HCT116 (cell line): ENCODE results near the gene RBBP6. TPM values are rescaled to one million over a fixed set of nuclear protein-coding genes. Genes with fewer than 3 reads are reported as not detected.

Experiments used
- ATAC-seq: fragments of 200-7000 bp; cut with Tn5 transposase; 2 replicates; pipeline ENCODE4 v1.9.1; 2020; ENCODE audit warnings: mild to moderate bottlenecking, moderate library complexity
- BruUV-seq: library from RNA; stranded (reverse); fragments of 400-500 nt; replicated peaks from 2 replicates; lab custom pipeline; 2021; lab: Mats Ljungman, UMichigan
- CTCF ChIA-PET: fragments of 300-600 bp; sonication (Branson Sonifier 250); formaldehyde crosslinking; loops from one replicate; lab custom pipeline; 2021; ENCODE audit warnings: antibody characterized with exemption; lab: Charles Lee
- POLR2A ChIA-PET: fragments of 300-600, 350-600 bp; sonication (Branson Sonifier 250); formaldehyde crosslinking; loops from one replicate; lab custom pipeline; 2021; ENCODE audit warnings: antibody characterized with exemption; lab: Charles Lee
- RAD21 ChIA-PET, 2 experiments: fragments of 300-600 bp; sonication (Branson Sonifier 250); formaldehyde crosslinking; loops; one replicate each; lab custom pipeline; 2023; ENCODE audit warnings: low total read pairs in 2 of 2; ENCODE audit not compliant: uncharacterized antibody in 2 of 2, unreplicated experiment in 2 of 2, low non-redundant PET in 1 of 2; lab: Charles Lee
- DNase-seq: peaks from one replicate; pipeline ENCODE4 v3.0.0-alpha.2; 2010; ENCODE audit warnings: low read depth, low spot score
- H2AFZ ChIP-seq: fragments of 200-600 bp; shearing (Covaris generic), sonication (generic); 2 replicates; pipeline ENCODE4 v1.6.1; 2017; ENCODE audit warnings: low read depth, mixed run types, mixed read lengths, antibody characterized with exemption, low read length; ENCODE audit not compliant: poor library complexity, severe bottlenecking
- H3K27ac ChIP-seq: 2 replicates; pipeline ENCODE4 v1.5.1; 2012; ENCODE audit warnings: low read depth, low read length
- H3K27me3 ChIP-seq: fragments of 200-600 bp; sonication (generic); 2 replicates; pipeline ENCODE4 v1.6.1; 2016; ENCODE audit warnings: mixed run types, low read length, mixed read lengths; ENCODE audit not compliant: insufficient read depth
- H3K36me3 ChIP-seq, 2 experiments: fragments of 200-500 bp in 1 of 2; fragments of 200-600 bp in 1 of 2; sonication (Bioruptor generic) in 1 of 2; sonication (generic) in 1 of 2; 2 replicates each; pipeline versions ENCODE4 v1.5.1 to v1.6.1; 2014 to 2016; ENCODE audit warnings: low read length in 2 of 2, inconsistent platforms in 1 of 2, mixed read lengths in 1 of 2, mixed run types in 1 of 2; ENCODE audit not compliant: insufficient read depth in 2 of 2, control insufficient read depth in 1 of 2
- H3K4me1 ChIP-seq, 2 experiments: fragments of 200-600 bp in 1 of 2; sonication (generic) in 1 of 2; 2 replicates each; pipeline versions ENCODE4 v1.5.1 to v1.6.1; 2012 to 2017; ENCODE audit warnings: low read length in 2 of 2, inconsistent platforms in 1 of 2, mild to moderate bottlenecking in 1 of 2, mixed read lengths in 1 of 2, mixed run types in 1 of 2, moderate library complexity in 1 of 2; ENCODE audit not compliant: insufficient read depth in 2 of 2, control insufficient read depth in 1 of 2
- H3K4me2 ChIP-seq: fragments of 200-600 bp; sonication (generic); 2 replicates; pipeline ENCODE4 v1.6.1; 2017; ENCODE audit warnings: mixed run types, low read length, mixed read lengths
- H3K4me3 ChIP-seq, 2 experiments: fragments of 200-600 bp in 1 of 2; sonication (generic) in 1 of 2; replicated peaks in 1 of 2; 2 replicates each; pipeline ENCODE4 v1.5.1; 2011 to 2016; ENCODE audit warnings: low read length in 2 of 2, control low read depth in 1 of 2, low read depth in 1 of 2, mild to moderate bottlenecking in 1 of 2, mixed read lengths in 1 of 2, mixed run types in 1 of 2
- H3K79me2 ChIP-seq: fragments of 200-600 bp; sonication (generic); 2 replicates; pipeline ENCODE4 v1.6.1; 2017; ENCODE audit warnings: mild to moderate bottlenecking, mixed run types, low read length, moderate library complexity, mixed read lengths; ENCODE audit not compliant: insufficient read depth
- H3K9ac ChIP-seq: fragments of 200-600 bp; sonication (generic); 2 replicates; pipeline ENCODE4 v1.6.1; 2016; ENCODE audit warnings: low read length, mixed read lengths
- H3K9me2 ChIP-seq: fragments of 200-600 bp; sonication (generic), shearing (Covaris generic); 2 replicates; pipeline ENCODE4 v1.6.1; 2017; ENCODE audit warnings: mixed run types, mild to moderate bottlenecking, moderate library complexity; ENCODE audit not compliant: insufficient read depth
- H3K9me3 ChIP-seq, 2 experiments: fragments of 200-500 bp in 1 of 2; fragments of 200-600 bp in 1 of 2; sonication (Bioruptor generic) in 1 of 2; sonication (generic) in 1 of 2; 2 replicates each; pipeline ENCODE4 v1.6.1; 2014 to 2017; ENCODE audit warnings: low read length in 2 of 2, mixed read lengths in 2 of 2, inconsistent platforms in 1 of 2, low read depth in 1 of 2, mild to moderate bottlenecking in 1 of 2, mixed run types in 1 of 2, moderate library complexity in 1 of 2; ENCODE audit not compliant: control insufficient read depth in 1 of 2, insufficient read depth in 1 of 2
- H4K20me1 ChIP-seq: fragments of 200-600 bp; sonication (generic), shearing (Covaris generic); 2 replicates; pipeline ENCODE4 v1.6.1; 2017; ENCODE audit warnings: mixed run types, mild to moderate bottlenecking, moderate library complexity; ENCODE audit not compliant: insufficient read depth
- CBX3 ChIP-seq: IDR thresholded peaks from 2 replicates; pipeline ENCODE4 v1.6.1; 2012; ENCODE audit warnings: low read depth
- CTCF ChIP-seq, 3 experiments: fragments of 200-600 bp in 1 of 3; sonication (generic) in 1 of 3; IDR thresholded peaks in 2 of 3; conservative IDR thresholded peaks in 1 of 3; 2 replicates each; pipeline ENCODE4 v1.5.1; 2012 to 2017; ENCODE audit warnings: low read depth in 2 of 3, low read length in 2 of 3, antibody characterized with exemption in 1 of 3, borderline replicate concordance in 1 of 3, control low read depth in 1 of 3, mild to moderate bottlenecking in 1 of 3, mixed read lengths in 1 of 3, mixed run types in 1 of 3, moderate library complexity in 1 of 3; ENCODE audit not compliant: insufficient read depth in 1 of 3
- ELF1 ChIP-seq: IDR thresholded peaks from 2 replicates; pipeline ENCODE4 v1.6.1; 2012; ENCODE audit warnings: low read depth, borderline replicate concordance
- JUND ChIP-seq: IDR thresholded peaks from 2 replicates; pipeline ENCODE4 v1.6.1; 2012
- MAX ChIP-seq: IDR thresholded peaks from 2 replicates; pipeline ENCODE4 v1.6.1; 2012
- POLR2AphosphoS5 ChIP-seq: IDR thresholded peaks from 2 replicates; pipeline ENCODE4 v1.6.1; 2011; ENCODE audit warnings: mild to moderate bottlenecking, low read depth, low read length, moderate library complexity
- RAD21 ChIP-seq: IDR thresholded peaks from 2 replicates; pipeline ENCODE4 v1.6.1; 2012; ENCODE audit warnings: low read depth, mild to moderate bottlenecking
- SIN3A ChIP-seq: IDR thresholded peaks from 2 replicates; pipeline ENCODE4 v1.6.1; 2012; ENCODE audit warnings: low read depth
- SRF ChIP-seq: IDR thresholded peaks from 2 replicates; pipeline ENCODE4 v1.6.1; 2012; ENCODE audit warnings: low read depth
- TCF7L2 ChIP-seq: IDR thresholded peaks from 2 replicates; pipeline ENCODE4 v1.7.0; 2011; ENCODE audit warnings: borderline replicate concordance, inconsistent platforms; ENCODE audit not compliant: insufficient read depth, insufficient read length; ENCODE audit errors: extremely low read depth
- YY1 ChIP-seq: IDR thresholded peaks from 2 replicates; pipeline ENCODE4 v1.6.1; 2011; ENCODE audit warnings: low read length, low read depth, moderate library complexity, mild to moderate bottlenecking; ENCODE audit not compliant: insufficient replicate concordance; ENCODE audit errors: extremely low read depth
- ZBTB33 ChIP-seq: IDR thresholded peaks from 2 replicates; pipeline ENCODE4 v1.6.1; 2011; ENCODE audit warnings: mild to moderate bottlenecking, low read length, moderate library complexity; ENCODE audit not compliant: insufficient replicate concordance; ENCODE audit errors: extremely low read depth
- intact Hi-C: fragments of 100-400 bp; cut with micrococcal nuclease; formaldehyde crosslinking; loops from 2 replicates; pipeline ENCODE4 v1.10.0; 2022
- total RNA-seq: library from RNA; stranded (reverse); gene quantifications from one replicate; pipeline ENCODE4 v1.2.1, GENCODE V29; 2021; ENCODE audit not compliant: unreplicated experiment

Gene RBBP6
- total RNA-seq, 1 experiment from 2014 or later: 52.4 TPM

GRCh38 chr16:24571096-24571495, 31.7 kb downstream of the RBBP6 start:
- ChIA-PET CTCF (no interaction called here), POLR2A (no interaction called here), RAD21 (no interaction called here)
- H3K36me3 ChIP-seq: peaks cover 46 to 57% of the 10 kb centered on the region in 2 experiments
- H3K79me2 ChIP-seq: no peaks in the 10 kb centered on the region
- no peak overlapping the region for H2AFZ ChIP-seq
- BruUV-seq: no TSS peak
- intact Hi-C loops: no loop called here
- no peaks in the 10 kb centered on the region for H4K20me1 ChIP-seq
- no peaks in the 10 kb centered on the region for H3K9me2 ChIP-seq
- H3K4me2 ChIP-seq: no peak overlapping the region
- ATAC-seq: no peak
- H3K27me3 ChIP-seq: no peaks in the 10 kb centered on the region
- H3K4me1 ChIP-seq: no peaks in the 10 kb centered on the region
- TF ChIP-seq CTCF (IDR thresholded peaks at IDR 0.05 in 2 of 3, conservative IDR thresholded peaks at IDR 0.05 in 1 of 3; ENCODE audit: borderline replicate concordance in 1 of 3, insufficient read depth in 1 of 3, low read depth in 2 of 3, low read length in 2 of 3) (no peak), SIN3A (no peak), ZBTB33 (no peak), CBX3 (no peak), JUND (no peak), POLR2AphosphoS5 (no peak), TCF7L2 (no peak), ELF1 (no peak), MAX (no peak), SRF (no peak), YY1 (no peak), RAD21 (no peak)
- H3K4me3 ChIP-seq: no peak overlapping the region
- DNase-seq: no peak
- H3K27ac ChIP-seq: no peak overlapping the region
- H3K9me3 ChIP-seq: no peaks in the 10 kb centered on the region
- no peak overlapping the region for H3K9ac ChIP-seq
